ENCODE measurements around the gene MAN1C1.
"Not testable (repeated sequence)": the region's sequence is repeated elsewhere in the genome, so short reads cannot be mapped to it uniquely, and the experiment has no call there.

Gene MAN1C1

DNA sequence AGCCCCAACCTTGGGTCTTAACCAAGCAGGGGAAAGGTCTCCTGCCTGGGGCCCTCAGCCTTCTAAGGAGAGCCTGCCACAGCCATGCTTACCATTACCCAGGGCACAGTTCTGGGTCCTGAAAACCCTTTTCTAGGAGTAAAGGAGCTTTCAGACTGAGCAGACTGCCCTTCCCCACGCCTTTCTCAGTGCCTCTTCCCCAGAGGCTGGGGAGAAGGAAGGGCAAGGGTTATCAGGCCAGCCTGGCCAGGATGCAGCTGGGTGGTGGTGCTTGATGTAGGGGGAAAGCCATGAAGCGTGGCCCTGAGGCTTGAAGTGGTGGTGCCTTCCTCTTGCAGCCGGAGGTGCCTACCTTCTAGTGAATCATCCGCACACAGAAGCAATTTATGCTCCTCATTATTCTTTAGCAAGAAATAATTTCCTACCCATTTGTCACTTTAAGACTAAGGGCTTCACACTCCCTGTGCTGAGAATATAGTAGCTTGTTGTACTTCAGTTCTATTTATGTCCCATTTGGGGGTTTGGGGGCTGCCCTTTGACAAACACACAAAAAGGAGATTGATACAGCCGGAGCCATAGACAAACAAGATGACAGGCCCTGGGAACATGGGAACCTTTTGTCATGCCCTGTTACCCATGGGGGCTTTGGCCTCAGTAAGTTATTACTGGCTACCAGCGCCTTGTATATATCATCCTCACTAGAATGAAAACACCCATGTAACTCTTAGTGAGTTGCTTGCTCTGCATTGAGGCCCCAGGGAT is 40.7 kb downstream of the MAN1C1 start:
- Histone ChIP-seq H3K9ac (ENCODE audit: low read length) (no peak overlapping the region), H3K4me3 (ENCODE audit: low read length) (no peak overlapping the region), H3K27me3 (ENCODE audit: control insufficient read depth, insufficient read depth, low read length) (no peaks in the 10 kb centered on the region), H3K36me3 (ENCODE audit: control insufficient read depth, low read depth, low read length) (no peaks in the 10 kb centered on the region), H3K9me3 (ENCODE audit: control insufficient read depth, low read depth, low read length) (no peaks in the 10 kb centered on the region), H3K4me1 (ENCODE audit: control insufficient read depth, low read depth, low read length) (peaks cover 11% of the 10 kb centered on the region), H3K27ac (ENCODE audit: low read length) (no peak overlapping the region)

DNA sequence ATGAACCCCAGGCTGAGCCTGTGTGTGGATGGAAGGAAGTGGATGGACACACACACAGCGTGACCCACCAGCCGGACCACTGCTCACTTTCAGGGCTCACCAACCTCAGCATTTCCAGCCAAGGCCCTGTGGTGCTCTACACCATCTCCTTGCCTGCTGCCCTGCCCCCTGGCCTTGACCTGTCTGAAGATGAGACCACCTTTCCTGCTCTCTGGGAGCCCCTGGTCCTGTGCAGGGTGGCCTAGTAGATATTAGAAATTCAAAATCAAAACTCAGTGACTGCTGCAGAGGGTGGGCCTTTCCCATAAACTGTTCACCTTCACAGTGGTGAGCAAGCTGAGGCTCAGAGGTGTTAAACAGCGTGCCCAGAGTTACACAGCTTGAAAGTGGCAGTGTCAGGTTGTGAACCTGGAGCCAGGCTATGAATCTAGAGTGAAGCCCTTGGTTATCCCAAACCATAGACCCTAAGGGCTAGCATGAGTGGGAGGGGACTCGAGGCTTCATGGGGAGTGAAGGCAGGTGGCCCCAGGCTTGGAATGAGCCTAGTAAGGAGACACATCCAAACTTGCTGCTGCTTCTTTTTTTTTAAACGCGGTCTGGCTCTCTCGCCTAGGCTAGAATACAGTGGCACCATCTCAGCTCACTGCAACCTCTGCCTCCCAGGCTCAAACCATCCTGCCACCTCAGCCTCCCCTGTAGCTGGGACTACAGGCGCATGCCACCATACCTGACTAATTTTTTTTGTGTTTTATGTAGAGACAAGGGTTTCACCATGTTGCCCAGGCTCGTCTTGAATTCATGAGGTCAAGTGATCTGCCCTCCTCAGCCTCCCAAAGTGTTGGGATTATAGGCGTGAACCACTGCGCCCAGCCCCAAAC is 41.5 kb downstream of the MAN1C1 start:
- Histone ChIP-seq H3K9me3 (ENCODE audit: control insufficient read depth, low read depth, low read length) (no peaks in the 10 kb centered on the region), H3K27me3 (ENCODE audit: control insufficient read depth, insufficient read depth, low read length) (no peaks in the 10 kb centered on the region), H3K4me1 (ENCODE audit: control insufficient read depth, low read depth, low read length) (peaks cover 11% of the 10 kb centered on the region), H3K4me3 (ENCODE audit: low read length) (no peak overlapping the region), H3K36me3 (ENCODE audit: control insufficient read depth, low read depth, low read length) (no peaks in the 10 kb centered on the region), H3K27ac (ENCODE audit: low read length) (no peak overlapping the region), H3K9ac (ENCODE audit: low read length) (no peak overlapping the region)

DNA sequence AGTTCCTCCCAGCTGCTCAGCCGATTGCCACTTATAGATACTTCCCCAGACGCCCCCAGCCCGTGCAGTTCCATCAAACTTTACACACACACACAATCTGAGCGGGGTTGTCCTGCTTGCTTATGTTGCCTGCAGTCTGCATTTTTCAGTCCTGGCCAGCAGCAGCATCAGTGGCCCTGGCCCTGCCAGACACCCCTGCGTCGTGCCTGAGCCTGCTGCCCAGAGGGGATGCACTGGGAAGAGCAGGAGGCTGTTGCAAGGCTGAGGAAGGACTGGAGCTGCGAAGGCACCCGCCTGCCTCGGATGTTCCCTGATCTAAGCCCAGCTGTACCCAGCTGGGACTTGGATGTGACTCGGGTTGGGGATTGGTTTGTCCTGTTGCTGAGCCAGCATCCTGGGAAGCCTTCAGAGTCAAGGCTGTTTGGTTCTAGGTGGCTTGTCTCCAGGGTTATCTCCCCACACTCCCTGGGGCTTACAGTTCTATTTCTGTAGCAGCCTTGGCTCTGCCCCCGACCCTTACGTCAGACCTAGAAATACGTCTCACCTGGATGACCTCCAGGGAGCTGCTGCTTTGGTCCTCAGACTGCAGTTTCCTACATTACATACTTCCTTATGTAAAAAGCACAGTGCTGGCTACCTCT is 42.3 kb downstream of the MAN1C1 start:
- Histone ChIP-seq H3K9ac (ENCODE audit: low read length) (no peak overlapping the region), H3K27me3 (ENCODE audit: control insufficient read depth, insufficient read depth, low read length) (no peaks in the 10 kb centered on the region), H3K9me3 (ENCODE audit: control insufficient read depth, low read depth, low read length) (no peaks in the 10 kb centered on the region), H3K27ac (ENCODE audit: low read length) (no peak overlapping the region), H3K4me3 (ENCODE audit: low read length) (no peak overlapping the region), H3K4me1 (ENCODE audit: control insufficient read depth, low read depth, low read length) (peaks cover 11% of the 10 kb centered on the region), H3K36me3 (ENCODE audit: control insufficient read depth, low read depth, low read length) (no peaks in the 10 kb centered on the region)

DNA sequence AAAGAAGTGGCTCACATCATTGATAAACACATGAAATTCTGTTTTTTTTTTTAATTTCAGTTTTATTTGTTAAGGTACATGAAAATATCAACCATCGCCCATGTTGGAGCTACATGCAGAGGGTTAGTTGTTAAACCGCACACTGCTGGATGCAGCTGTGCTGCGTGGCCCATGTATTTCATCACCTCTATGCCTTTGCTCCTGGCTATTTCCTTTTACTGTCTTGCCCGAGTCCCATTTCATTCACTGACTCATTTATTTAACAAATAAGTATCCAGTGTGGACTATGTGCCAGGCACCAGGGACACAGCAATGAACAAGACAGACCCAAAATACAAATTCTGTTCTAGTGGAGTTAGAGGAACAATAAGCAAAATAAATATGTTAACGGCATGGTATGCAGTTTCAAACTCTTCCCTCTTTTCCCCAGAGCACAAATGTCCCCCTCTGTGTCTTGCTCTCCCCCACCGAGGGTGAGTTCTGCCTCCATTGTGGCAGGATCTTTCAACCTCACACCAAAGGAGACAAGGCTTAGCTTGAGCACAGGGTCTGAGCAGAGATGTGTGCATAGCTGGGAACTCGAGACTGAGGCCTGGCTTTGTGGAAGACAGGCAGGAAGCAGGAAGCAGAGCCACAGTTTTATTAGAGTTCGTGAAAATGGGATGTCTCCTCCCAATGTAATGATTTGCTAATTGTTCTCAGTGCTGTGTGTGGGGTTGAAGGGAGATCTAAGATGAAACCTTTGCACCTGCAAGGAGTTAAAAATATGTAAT is 44.6 kb downstream of the MAN1C1 start:
- no peaks in the 10 kb centered on the region for H3K9me3 ChIP-seq (ENCODE audit: control insufficient read depth, low read depth, low read length)
- no peaks in the 10 kb centered on the region for H3K27me3 ChIP-seq (ENCODE audit: control insufficient read depth, insufficient read depth, low read length)
- no peaks in the 10 kb centered on the region for H3K36me3 ChIP-seq (ENCODE audit: control insufficient read depth, low read depth, low read length)
- no peak overlapping the region for H3K27ac ChIP-seq (ENCODE audit: low read length)
- no peak overlapping the region for H3K9ac ChIP-seq (ENCODE audit: low read length)
- H3K4me3 ChIP-seq (ENCODE audit: low read length): no peak overlapping the region
- H3K4me1 ChIP-seq (ENCODE audit: control insufficient read depth, low read depth, low read length): peaks cover 16% of the 10 kb centered on the region

DNA sequence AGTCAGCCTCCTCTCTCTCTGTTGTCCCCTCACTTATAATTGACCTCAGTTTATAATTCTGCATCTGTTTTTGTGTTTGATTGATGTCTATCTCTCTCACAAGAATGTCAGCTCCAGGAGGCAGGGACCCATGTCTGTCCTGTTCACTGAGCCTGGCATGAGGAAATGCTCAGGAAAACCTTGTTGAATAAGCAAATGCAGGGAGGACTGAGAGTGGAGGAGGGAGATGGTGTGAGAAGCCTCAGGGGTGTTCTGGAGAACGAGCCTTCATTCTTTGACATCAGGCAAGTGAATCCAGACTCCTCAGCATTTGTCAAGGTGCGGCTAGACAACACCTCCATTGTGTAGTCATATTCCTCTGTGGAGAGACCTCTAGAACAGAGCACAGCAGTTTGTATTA is 45.5 kb downstream of the MAN1C1 start:
- H3K36me3 ChIP-seq (ENCODE audit: control insufficient read depth, low read depth, low read length): no peaks in the 10 kb centered on the region
- H3K27ac ChIP-seq (ENCODE audit: low read length): no peak overlapping the region
- H3K9ac ChIP-seq (ENCODE audit: low read length): no peak overlapping the region
- H3K27me3 ChIP-seq (ENCODE audit: control insufficient read depth, insufficient read depth, low read length): no peaks in the 10 kb centered on the region
- no peaks in the 10 kb centered on the region for H3K9me3 ChIP-seq (ENCODE audit: control insufficient read depth, low read depth, low read length)
- peaks cover 20% of the 10 kb centered on the region for H3K4me1 ChIP-seq (ENCODE audit: control insufficient read depth, low read depth, low read length)
- H3K4me3 ChIP-seq (ENCODE audit: low read length): no peak overlapping the region

DNA sequence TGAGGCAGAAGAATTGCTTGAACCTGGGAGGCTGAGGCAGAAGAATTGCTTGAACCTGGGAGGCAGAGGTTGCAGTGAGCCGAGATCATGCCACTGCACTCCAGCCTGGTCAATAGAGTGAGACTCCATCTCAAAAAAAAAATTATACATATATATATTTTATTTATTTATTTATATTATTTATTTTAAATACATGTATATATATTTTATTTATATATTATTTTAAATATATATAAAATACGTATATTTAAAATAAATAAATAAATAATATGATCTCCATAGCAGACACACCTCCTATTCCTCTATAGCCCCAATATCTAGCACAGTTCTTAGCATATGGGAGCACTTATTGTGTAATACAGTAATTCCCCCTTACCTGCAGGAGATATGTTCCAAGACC is 46.4 kb downstream of the MAN1C1 start:
- not testable (repeated sequence) for H3K4me3 ChIP-seq (ENCODE audit: low read length); H3K27me3 ChIP-seq (ENCODE audit: control insufficient read depth, insufficient read depth, low read length); H3K9me3 ChIP-seq (ENCODE audit: control insufficient read depth, low read depth, low read length); H3K27ac ChIP-seq (ENCODE audit: low read length); H3K36me3 ChIP-seq (ENCODE audit: control insufficient read depth, low read depth, low read length); H3K9ac ChIP-seq (ENCODE audit: low read length)
- peaks cover 20% of the 10 kb centered on the region for H3K4me1 ChIP-seq (ENCODE audit: control insufficient read depth, low read depth, low read length)

DNA sequence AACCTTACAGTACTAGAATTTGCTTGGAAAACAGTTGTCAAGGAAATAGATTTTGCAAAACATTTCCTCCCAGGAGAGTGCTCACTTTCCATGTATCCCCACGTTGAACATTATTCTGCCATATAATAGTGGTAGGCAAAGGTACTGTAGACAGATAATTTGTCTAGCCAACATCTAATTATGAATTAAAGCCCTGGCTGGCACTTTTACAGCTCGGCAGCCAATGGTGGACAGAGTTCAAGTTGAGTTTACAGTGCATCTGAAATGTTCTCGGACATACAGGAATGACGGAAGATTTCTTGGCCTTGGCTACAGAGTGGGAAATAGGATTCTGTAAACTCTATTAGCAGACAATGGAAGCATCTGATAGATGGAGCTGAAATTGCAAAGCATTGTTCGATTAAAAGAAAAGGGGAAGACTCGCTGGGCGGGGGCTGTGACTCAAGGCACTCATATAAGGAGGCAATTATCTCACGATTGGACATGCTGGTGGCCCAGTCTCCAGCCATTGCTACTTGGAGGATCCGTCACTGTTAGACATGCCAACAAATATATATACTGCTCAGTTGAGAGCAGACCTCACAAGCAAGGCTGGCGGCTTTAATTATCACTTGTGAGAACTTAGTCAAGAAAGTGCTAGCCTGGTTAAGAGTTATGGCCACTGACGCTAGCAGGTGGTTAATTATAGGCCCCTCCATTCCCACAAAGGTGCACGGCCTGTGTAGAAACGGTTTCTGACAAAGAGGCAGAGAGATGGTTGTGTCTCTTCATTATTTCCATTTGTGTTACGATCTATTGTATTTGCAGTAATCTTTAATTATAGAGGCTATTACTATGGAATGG is 48.0 kb downstream of the MAN1C1 start:
- H3K27ac ChIP-seq (ENCODE audit: low read length): no peak overlapping the region
- H3K4me3 ChIP-seq (ENCODE audit: low read length): no peak overlapping the region
- no peaks in the 10 kb centered on the region for H3K27me3 ChIP-seq (ENCODE audit: control insufficient read depth, insufficient read depth, low read length)
- no peaks in the 10 kb centered on the region for H3K9me3 ChIP-seq (ENCODE audit: control insufficient read depth, low read depth, low read length)
- H3K4me1 ChIP-seq (ENCODE audit: control insufficient read depth, low read depth, low read length): peaks cover 20% of the 10 kb centered on the region
- H3K36me3 ChIP-seq (ENCODE audit: control insufficient read depth, low read depth, low read length): no peaks in the 10 kb centered on the region
- H3K9ac ChIP-seq (ENCODE audit: low read length): no peak overlapping the region

DNA sequence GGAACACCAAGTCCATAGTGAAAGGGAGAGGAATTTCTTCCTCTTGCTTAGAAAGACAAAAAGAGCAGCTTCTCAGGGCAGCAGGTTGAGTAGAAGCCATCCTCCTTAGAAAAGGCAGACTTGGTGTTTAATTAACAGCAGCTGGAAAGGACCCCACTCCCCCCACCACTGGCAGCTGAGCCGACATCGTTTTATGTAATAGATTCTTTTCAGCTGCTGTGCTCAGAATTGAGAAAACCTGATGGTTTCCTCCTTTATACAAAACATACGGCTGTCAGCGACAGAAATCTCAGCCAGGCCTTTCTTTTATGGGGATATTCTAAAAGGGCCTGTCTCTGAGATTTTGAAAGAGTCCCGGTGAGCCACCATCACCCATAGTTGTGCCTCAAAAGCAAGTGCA is 49.9 kb downstream of the MAN1C1 start:
- Histone ChIP-seq H3K27me3 (ENCODE audit: control insufficient read depth, insufficient read depth, low read length) (no peaks in the 10 kb centered on the region), H3K36me3 (ENCODE audit: control insufficient read depth, low read depth, low read length) (no peaks in the 10 kb centered on the region)

DNA sequence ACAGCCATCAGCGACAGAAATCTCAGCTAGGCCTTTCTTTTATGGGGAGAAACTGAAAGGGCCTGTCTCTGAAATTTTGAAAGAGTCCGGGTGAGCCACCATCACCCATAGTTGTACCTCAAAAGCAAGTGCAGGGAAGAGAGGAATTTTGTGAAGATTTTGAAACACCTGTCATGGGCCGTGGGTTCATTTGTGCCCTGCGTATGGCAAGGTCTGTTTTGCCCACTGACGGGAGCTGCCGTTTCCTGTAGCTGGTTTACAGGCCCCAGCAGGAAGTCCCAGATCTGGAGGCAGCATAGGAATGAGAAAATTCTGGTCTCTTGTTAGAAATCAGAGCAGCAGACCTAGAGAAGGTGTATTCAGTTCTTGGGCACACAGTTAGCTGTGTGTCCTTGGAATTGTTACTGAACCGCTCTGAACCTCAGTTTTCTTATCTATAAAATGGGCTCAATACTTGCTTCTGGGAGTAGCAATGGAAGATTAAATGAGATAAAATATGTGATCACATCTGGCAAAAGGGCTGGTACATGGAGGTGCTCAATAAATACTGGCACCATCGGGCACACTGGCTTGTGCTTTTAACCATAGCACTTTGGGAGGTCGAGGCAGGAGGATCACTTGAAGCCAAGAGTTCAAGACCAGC is 52.5 kb downstream of the MAN1C1 start:
- Histone ChIP-seq H3K9ac (ENCODE audit: low read length) (no peak overlapping the region), H3K9me3 (ENCODE audit: control insufficient read depth, low read depth, low read length) (no peaks in the 10 kb centered on the region), H3K4me1 (ENCODE audit: control insufficient read depth, low read depth, low read length) (peaks cover 9% of the 10 kb centered on the region), H3K27ac (ENCODE audit: low read length) (no peak overlapping the region), H3K27me3 (ENCODE audit: control insufficient read depth, insufficient read depth, low read length) (no peaks in the 10 kb centered on the region), H3K36me3 (ENCODE audit: control insufficient read depth, low read depth, low read length) (no peaks in the 10 kb centered on the region), H3K4me3 (ENCODE audit: low read length) (no peak overlapping the region)

More for the DNA sequence above, 49.9 kb downstream of the MAN1C1 start:
- Histone ChIP-seq H3K4me3 (ENCODE audit: low read length) (no peak overlapping the region), H3K27ac (ENCODE audit: low read length) (no peak overlapping the region), H3K9me3 (ENCODE audit: control insufficient read depth, low read depth, low read length) (no peaks in the 10 kb centered on the region), H3K9ac (ENCODE audit: low read length) (no peak overlapping the region), H3K4me1 (ENCODE audit: control insufficient read depth, low read depth, low read length) (peaks cover 16% of the 10 kb centered on the region)

DNA sequence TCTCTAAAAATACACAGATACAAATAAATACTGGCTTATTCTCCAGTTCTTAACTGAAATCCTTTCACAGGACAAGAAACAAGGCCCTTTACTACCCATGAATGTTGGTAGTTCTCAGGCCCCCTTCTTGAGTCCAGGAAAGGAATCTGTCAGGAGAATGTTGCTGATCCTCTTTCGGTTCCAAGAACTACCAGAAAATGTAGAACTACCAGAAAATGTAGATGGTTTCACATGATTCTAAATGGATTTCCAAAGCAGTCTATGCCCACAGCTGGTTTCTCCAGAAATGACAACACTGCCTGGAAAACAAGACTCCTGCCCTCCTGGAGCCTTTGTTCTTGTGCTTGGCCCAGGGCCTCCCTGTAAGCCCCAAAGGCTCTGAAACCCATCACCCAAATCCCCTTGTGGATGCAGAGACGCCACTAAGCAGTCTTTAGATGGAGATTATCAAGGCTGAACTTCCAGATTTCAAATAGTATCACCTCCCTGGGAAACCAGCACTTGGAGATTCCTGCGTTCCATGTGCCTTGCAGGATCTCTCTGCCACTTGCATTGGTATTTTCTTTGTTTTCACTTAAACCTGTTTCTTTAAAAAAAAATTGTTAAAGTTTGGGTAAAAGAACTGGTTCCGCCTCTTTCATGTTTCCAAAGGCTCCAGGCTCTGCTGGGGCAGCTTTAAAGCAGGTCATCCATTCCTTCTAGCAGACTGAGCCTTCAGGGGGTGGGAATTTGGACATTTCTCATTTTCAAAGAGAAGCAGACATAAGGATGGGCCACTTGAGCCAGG is 53.4 kb downstream of the MAN1C1 start:
- Histone ChIP-seq H3K36me3 (ENCODE audit: control insufficient read depth, low read depth, low read length) (no peaks in the 10 kb centered on the region), H3K9me3 (ENCODE audit: control insufficient read depth, low read depth, low read length) (no peaks in the 10 kb centered on the region), H3K9ac (ENCODE audit: low read length) (no peak overlapping the region), H3K4me3 (ENCODE audit: low read length) (no peak overlapping the region), H3K4me1 (ENCODE audit: control insufficient read depth, low read depth, low read length) (peaks cover 9% of the 10 kb centered on the region), H3K27ac (ENCODE audit: low read length) (no peak overlapping the region), H3K27me3 (ENCODE audit: control insufficient read depth, insufficient read depth, low read length) (no peaks in the 10 kb centered on the region)
